Frontal cortex (tissue), 4 donors: Measurements from ENCODE around the gene FAM200C. TPM values are rescaled to one million over a fixed set of nuclear protein-coding genes. Genes with fewer than 3 reads are reported as not detected.

Experiments used
- DNase-seq, 2 donors: peaks; one replicate each; pipeline ENCODE4 v3.0.0; 2012; ENCODE audit warnings: low spot score in 2 of 2
- FAIRE-seq: peaks from 2 replicates; lab custom pipeline; 2012; peaks lifted over from hg19 to GRCh38; lab: Jason Lieb, UNC
- total RNA-seq: library from RNA; depleted of rRNA; stranded (reverse); fragments of >200 nt; gene quantifications from one replicate; pipeline ENCODE4 v1.2.3, GENCODE V29; 2014
- donor health status: control.
- donor health status: control.
- donor health status: control.

FAM200C gene
- total RNA-seq, 1 donor from 2014 or later = 33.8 TPM

- FAIRE-seq = no peak
- DNase-seq = no peak
Observed at GRCh38 chr5:160349249-160349934, 50.5 kb downstream of the FAM200C start.

- no peak for DNase-seq
- no peak for FAIRE-seq
Observed at GRCh38 chr5:160348080-160348479, 51.8 kb downstream of the FAM200C start.

GRCh38 chr5:160347448-160347847 lies 52.4 kb downstream of the FAM200C start:
- FAIRE-seq = no peak
- DNase-seq = no peak

Other genes with a start within 250 kb of the FAM200C start
- 4.5 TPM for gene FABP6, start 170.5 kb downstream of the FAM200C start, total RNA-seq
- gene CCNJL, start 87.5 kb downstream of the FAM200C start, total RNA-seq = 0.82 TPM
- gene C1QTNF2, start 29.4 kb downstream of the FAM200C start, total RNA-seq = 2.0 TPM
- gene SLU7, start 19.0 kb upstream of the FAM200C start, total RNA-seq = 56.3 TPM
- 12.6 TPM for gene PTTG1, start 21.8 kb upstream of the FAM200C start, total RNA-seq